Activated T-cell treated with anti-CD3 and anti-CD28 coated beads for 1 hour (primary cell): ENCODE measurements around the gene PDE4D.

Experiments used
- DNase-seq: peaks from one replicate; pipeline ENCODE4 v3.0.0-alpha.2; 2020; ENCODE audit warnings: low read depth

Gene PDE4D

DNA sequence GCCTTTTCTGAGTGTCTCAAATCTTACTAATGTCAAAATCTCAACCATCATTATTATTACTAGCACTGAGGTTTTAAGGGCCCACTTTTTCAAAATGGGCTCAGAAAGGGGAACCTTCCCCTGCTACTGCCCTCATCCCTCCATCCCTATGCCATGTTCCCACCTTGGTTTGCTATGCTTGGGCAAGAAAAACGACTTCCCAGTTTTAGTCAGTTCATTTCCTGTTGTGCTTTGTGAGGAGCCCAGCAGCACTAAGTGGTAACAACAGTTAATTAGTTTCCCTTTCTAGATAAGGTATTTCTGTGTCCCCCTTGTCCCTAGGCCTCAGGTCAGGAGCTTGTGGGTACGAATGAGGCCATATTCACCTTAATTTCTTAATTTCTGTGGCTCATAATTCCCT lies 715.5 kb downstream of the PDE4D start:
- no peak for DNase-seq

DNA sequence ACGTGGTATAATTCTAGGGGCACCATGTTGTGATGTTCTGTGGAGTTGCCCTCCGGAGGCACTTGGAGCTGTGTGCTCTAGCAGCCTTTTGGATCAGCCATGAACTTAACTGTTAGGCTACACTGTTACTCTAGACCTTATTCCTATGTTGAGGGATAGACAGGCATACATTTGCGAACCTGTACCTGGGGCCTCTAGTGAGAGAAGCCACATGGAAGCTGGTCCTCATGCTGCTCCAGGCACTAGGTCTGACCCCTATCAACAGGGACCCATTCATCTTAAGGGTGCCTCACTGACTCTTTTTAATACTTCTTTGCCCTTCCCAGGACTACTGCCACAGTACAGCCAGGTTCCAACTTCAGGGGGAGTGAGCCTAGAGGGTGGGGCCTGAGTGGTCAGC lies 715.9 kb downstream of the PDE4D start:
- no peak for DNase-seq

DNA sequence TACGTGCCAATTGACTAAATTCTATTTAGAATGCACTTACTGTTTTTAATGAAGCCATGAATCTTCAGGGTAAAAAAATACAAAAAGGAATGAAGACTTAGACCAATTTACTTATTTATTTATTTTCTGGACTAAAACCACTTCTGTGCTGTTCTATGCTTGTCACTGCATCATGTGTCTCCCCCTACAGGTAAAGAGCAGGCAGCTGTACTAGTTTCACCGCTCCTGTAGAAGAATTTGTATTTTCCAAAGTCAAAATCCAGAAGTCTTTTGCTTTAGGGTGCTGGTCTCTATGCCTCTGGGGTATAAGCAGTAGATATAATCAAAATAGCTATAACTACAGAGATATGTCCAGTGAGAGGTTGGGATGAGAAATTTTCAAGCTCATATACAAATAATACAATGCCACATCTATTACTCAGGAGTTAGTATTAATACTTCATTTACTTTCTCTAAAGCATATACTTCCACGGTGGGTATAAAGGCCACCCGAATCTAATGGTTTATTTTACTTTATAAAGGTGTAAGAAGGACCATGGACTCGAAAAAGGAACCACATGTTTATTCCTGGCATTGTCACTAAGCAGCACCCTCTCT lies 719.2 kb downstream of the PDE4D start:
- no peak for DNase-seq

DNA sequence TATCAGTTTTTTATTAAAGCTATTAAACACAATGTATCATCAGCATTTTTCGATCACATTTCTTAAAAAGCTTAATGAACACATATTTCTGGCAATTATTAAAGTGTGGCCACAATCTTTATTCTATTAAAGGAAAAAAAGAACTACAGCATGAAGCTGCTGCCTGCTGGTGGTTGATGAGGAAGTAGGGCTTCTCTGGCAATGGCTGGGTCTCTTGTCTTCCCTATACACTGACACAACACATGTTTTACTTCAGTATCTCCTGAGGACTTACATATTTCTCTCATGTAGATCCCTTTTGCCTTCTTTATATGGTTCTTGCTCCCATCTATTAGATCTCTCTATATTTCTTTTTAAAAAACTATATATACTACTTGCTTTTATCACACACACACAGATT lies 719.9 kb downstream of the PDE4D start:
- no peak for DNase-seq

DNA sequence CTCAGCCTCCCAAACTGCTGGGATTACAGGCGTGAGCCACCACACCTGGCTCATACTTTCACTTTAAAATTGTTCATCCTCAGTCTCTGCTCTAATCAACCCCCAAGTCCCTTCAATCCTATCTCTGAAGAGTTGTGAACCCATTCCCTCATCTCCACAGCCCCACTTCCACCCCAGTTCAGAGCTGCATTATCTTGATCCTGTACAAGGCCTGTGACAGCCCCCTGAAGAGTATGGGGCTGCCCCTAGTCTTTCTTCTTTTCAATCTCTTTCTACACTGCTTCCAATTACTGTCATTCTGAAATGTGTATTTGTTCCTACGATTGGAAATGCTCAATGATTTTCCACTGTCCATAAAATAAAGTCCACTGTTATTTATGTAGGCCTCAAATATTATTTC lies 722.4 kb downstream of the PDE4D start:
- no peak for DNase-seq

DNA sequence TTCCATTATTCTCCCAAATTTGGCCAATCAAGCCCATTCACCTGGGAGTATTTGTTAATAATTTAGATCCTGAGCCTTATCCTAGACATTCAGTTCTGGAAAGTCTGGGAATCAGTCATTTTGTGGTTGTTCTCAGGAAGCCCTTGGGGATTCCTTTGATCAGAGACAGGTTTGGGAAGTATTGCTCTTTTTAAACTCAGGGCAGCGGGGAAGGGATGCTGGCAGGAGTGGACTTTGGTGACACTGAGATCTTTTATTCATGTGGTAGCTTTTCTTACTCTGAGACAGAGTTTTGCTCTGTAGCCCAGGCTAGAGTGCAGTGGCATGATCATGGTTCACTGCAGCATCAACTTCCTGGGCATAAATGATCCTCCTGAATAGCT lies 723.8 kb downstream of the PDE4D start:
- DNase-seq = no peak

DNA sequence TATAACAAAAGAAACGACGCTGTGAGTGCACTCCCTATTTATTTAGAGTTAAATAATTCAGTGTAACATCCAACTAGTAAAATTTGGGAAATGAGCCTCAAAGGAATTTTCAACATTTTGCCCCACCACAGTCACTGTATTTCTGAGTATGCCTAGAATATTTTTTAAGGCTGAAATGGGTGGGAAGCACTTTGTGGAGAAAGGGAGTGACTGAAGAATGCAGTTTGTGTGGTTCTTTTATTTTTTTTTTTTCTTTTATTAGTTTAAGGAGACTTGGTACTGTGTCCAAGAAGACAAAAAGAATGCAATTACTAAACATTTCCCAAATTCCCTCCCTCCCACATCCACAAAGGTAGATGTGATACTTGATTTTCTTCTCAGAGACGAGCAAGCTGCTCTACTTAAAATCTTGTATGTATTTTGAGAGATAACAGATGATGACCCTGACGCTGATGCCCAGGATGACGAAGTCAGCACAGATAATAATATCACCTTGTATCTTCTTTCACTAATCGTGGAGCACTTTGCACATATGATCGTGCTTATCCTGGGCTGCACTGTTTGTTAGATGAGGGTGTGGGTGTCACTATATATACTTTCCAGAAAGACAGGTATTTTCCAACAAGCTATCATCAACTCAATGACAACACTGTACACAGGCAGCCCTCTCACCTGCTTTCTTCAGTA lies 724.3 kb downstream of the PDE4D start:
- no peak for DNase-seq

DNA sequence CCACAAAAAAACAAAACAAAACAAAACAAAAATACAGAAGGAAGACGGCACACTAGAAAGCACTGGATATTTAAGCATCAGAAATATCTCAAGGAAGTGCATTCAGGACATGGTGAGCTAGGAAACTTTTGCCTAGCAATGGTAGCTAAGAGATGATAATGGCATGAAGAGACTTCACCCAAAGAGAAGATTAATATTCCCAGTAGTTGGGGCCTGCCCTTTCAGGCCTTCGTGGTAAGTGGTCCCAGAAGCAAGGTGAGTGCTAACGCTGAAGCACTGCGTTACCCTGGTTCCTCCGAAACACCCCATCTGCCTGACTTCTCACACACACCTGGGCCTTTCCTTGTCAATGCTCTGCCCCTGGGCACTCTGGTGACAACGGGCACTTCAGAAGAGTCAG lies 725.5 kb downstream of the PDE4D start:
- no peak for DNase-seq

DNA sequence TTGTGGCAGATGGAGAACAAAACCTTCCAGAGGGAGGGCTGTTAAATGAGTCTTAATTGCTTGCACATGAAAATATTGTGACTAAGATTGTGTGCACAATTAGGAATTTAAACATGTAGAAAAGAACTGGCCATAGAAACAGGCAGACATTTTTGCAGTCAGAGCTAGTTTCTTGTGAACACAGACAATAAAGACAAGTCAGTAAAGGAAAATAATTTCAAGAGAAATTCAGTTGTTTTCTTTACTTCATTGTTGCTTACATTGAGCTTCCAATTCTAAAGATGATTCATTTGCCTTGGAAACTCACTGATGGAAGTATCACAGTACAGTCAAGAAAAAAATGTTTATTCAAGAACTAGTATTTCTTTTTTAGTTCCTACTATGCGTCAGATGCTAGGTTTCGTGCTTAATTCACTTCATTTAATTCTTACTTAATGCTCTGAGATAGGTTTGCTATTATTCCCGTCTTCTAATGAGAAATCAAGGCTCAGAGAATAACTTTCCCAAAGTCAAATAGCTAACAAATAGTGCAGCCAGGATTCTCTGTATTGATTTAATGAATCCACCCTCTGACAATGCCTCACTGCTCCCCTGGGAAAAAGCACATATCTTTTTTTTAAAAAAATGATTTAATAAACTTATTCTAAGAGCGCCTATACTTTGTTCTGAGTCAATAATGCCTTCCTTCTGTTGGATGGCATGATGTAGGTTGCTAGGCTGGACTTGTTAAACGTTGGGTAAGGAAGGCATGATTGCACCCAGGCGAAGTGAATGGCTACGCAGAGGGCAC lies 729.3 kb downstream of the PDE4D start:
- no peak for DNase-seq

DNA sequence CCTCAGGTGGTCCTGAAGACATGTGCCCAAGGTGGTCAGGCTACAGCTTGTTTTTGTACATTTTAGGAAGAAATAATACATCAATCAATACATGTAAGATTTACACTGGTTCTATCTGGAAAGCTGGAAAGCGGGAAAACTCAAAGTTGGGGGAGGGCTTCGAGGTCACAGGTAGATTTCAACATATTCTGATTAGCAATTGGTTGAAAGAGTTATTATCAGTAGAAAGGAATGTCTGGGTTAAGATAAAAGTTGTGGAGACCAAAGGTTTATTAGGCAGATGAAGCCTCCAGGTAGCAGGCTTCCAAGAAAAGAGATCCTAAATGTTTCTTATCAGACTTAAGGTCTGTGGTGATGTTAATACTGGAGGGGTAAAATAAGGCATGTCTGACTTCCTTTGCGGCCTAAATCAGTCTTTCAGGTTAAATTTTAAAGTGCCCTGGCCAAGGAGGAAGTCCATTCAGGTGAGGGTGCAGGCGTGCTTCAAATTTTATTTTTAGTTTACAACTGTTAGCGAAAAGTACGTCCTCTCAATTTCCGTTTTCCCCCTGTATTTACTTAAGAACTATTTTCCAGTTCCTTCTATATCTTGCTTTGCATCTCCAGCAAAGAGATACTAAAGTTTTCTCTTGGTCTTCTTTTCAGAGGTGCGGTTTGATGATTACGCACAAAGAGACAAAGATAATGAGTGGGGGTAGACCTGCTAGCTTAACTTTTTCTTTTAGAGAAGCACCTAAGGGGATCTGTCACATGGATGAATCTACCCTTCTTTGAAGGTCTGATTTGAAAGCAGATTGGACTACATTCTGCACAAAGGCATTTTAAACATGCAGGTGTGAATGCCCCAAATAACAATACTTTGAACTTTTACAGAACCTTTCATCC lies 732.1 kb downstream of the PDE4D start:
- DNase-seq = no peak

DNA sequence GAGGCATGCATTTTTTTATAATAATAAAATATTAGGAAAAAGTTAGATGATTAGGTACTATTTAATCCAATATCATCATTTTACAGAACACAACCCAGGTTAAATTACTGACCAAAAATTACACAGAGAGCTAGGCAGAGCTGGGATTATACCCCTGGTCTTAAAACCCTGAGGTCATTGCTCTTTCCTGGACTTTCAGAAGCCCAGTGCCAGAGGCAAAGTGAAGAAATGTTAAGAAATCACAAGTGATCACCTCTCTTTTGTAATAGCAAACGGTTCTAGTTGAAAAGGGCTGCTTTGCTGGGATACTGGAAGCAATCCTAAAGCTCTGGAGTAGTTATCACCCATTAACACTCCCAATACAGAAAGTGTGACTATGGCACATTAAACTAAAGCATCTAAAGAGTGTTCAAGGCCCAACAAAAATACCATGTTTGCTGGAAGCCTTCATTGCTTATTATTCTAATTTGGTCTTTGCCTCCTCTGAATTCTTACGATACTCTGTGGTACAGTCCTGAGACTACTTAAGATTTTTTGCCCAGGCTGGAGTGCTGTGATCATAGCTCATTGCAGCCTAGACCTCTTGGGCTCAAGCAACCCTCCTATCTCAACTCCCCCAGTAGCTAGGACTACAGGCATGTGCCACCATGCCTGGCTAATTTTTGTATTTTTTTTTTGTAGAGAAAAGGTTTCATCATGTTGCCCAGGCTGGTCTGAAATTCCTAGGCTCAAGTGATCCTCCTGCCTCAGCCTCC lies 734.7 kb downstream of the PDE4D start:
- DNase-seq = no peak

DNA sequence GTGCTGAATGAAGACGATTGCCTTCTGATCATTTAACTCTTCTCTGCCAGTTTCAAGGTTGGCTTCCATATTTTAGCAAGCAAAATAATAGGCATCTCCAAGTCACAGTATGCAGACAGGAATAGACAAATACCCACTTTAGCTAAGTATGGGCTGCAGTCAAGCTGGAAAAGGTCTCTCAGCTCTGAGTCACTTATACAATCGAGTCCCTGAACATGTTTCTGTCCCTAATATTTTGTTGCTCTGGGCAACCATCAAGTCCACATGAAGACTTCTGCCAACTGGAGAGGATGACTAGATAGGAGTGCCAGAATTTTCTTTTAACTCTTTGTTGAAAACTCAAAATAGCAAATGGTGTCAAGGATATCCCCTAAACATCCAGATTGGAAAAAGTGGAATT lies 735.4 kb downstream of the PDE4D start:
- DNase-seq = no peak

DNA sequence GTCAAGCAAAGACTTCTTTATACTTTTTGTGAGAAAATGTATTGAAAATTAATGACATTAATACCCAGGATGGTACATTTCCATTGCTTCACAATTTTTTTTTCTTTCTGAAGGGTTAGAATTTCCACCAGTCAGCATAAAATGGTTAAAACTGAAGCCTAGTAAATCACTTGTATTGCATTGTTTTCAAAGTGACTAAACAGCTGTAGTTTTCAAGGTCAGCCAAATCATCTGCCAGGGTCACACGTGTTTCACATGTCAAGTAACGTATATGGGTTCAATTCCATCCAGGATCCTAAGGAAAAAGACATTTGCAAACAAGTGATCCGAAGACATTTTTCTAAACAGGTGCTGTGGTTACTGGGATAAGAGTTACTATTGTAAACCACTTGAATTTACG lies 736.5 kb downstream of the PDE4D start:
- no peak for DNase-seq

DNA sequence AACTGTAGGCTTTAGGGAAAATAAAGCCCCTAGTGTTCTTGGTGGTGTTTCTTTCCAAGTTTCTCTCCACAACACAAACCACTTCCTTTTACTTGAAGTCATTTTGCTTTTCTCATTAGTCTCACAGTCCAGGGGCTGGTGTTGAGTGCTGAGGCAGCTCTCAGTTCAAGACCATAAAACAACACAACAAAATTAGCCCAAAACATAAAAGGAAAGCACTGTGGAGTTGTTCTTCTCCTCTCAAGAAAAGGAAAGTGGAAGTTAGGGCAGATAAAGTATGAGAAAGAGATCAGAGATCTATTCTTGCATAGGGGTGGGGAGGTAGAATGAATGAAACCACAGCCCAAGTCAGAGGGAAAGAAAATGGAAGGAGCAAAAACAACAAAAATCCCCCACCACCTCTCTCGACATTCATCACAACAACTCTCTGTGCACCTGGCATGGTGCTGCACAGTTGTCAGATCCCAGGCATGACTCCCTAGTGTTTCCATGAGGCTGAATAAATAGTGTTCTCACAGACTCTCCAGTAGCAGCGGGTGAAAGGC lies 740.8 kb downstream of the PDE4D start:
- DNase-seq = no peak

DNA sequence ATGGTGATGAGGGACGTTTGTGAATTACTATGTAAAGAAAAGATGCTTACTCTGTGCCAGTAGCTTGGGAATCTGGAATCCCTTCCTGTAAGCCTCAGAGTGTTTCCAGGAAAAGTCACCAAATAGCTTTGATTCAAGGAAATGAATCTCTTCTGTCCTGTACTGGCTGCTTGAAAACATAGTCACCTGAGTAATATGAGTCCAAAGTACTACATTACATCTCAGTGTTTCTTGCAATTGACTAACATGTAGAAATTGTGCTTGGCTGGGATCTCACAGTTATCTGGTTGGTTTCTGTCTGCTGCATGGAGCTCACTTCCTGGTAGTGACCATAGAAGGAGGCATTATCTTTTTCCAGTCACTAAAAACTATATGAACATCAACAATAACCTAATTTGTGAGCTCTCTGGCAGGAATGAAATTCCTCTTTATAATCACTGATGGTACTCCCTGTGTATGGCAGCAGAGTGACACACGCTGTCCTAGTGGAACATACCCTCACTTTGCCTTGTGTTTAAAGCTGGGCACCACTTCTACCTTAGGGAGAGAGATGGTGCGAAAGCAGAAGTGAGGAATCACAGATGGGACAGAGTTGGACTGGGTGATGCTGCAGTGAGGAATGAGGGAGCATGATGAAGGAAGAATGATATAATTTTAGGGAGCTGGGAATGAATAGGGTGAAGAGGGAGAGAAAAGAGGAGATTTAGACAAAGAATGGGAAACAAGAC lies 742.2 kb downstream of the PDE4D start:
- no peak for DNase-seq

DNA sequence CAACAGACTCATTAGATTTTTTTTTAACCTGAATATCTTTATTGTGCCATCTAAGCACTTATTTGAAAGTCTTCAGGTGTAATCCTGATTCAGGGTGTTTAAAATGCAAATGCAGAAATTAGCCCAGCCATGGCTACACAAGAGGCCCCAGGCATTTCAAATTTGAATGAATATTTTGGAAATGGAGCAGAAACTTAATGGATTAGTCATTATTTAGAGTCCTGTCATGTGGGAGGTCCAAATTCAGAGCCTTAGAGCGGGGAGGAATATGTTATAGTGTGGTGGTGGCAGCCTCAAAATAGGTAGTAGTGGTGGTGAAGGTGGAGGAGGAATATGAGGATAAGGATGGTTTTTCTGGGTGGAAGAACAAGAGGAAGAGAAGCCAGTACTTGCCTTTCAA lies 743.7 kb downstream of the PDE4D start:
- no peak for DNase-seq

DNA sequence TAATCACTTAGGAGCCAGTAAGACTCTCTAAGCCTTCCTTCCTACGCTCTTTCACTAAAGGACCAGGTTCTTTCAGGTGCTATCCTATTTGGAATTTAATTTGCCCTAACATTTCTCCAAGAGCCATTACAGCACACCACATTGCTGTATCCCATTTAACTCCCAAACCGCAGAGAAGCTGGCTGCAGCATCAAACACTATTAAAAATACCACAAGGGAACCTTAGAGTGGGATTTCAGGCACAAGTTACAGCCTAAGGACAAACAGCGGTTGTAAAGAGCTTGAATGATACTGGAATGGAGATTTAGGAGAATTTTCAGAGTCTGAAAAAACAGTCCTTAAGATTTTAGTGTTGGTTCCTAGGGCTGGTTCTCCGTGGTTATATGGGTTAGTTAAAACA lies 744.3 kb downstream of the PDE4D start:
- no peak for DNase-seq

DNA sequence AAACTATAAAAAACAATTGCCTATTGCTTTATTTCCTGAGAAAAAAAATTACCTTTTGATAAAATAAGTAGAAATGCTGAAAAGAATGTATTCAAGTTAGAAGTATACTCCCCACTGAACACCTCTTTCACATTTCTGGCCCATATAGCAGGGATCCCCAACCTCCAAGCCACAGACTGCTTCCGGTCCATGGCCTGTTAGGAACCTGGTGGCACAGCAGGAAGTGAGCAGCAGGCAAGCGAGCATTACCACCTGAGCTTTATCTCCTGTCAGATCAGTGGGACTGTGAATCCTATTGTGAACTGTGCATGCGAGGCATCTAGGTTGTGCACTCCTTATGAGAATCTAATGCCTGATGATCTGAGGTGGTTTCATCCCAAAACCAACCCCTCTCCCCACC lies 746.8 kb downstream of the PDE4D start:
- DNase-seq = no peak

DNA sequence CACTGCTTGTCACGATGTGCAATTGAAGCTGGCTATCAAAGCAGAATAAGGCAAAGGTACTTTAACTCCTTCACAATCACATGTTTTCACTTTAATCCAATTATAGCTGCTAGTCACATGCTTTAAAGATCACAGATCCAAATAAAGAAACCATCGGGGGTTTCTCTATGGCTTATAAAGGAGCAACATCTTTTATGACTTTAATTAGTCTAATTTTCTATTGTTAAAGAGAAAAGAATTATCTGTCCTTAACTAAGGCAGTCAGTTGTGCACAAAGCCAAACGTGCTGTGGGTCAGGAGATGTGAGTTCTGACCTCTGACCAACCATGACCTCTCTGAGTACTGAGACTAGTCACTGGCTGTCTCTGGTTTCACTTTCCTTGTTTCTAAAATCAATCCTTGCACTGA lies 749.6 kb downstream of the PDE4D start:
- no peak for DNase-seq

DNA sequence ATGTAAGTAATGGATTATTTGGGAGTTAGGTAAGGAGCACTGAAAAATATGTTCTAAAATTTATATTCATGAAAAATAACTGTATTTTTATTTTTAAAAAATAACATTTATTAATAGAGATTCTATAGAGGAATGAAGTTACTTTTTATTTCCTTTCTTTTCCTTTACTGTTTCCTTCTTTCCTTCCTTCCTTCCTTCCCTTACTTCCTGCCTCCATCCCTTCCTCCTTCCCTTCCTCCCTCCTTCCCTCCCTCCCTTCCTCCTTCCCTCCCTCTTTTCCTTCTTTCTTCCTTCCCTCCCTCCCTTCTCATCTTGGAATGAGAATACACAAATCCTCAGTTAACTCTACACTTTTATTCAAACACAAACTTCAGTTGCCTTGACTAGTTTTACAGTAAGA lies 750.6 kb downstream of the PDE4D start:
- no peak for DNase-seq

DNA sequence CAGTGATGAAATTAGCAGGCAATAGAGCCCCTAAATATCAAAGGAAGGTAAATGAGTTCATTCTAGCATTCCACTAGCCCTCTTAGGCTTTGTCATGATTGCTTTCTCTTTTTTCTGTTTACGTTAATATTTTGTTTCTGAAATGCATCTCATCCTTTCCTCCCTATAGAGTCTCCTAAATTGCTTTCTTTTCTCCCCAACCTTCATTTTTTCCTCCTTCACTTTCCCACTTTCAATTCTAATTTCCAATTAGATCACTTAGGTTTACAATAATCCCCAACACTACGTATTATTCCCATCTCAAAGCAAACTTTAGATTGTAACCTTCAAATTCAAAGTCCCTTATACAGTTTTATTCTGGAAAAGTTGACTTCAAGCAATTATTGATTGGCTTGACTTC lies 751.4 kb downstream of the PDE4D start:
- DNase-seq = no peak
